HG02678 (cell line): ENCODE results near the gene ZFYVE21.

Source experiments
- ATAC-seq: cut with Tn5 transposase; IDR thresholded peaks from one replicate; pipeline ENCODE4 v1.9.1; 2021; ENCODE audit warnings: mild to moderate bottlenecking, moderate library complexity; ENCODE audit not compliant: unreplicated experiment

The ZFYVE21 gene

DNA sequence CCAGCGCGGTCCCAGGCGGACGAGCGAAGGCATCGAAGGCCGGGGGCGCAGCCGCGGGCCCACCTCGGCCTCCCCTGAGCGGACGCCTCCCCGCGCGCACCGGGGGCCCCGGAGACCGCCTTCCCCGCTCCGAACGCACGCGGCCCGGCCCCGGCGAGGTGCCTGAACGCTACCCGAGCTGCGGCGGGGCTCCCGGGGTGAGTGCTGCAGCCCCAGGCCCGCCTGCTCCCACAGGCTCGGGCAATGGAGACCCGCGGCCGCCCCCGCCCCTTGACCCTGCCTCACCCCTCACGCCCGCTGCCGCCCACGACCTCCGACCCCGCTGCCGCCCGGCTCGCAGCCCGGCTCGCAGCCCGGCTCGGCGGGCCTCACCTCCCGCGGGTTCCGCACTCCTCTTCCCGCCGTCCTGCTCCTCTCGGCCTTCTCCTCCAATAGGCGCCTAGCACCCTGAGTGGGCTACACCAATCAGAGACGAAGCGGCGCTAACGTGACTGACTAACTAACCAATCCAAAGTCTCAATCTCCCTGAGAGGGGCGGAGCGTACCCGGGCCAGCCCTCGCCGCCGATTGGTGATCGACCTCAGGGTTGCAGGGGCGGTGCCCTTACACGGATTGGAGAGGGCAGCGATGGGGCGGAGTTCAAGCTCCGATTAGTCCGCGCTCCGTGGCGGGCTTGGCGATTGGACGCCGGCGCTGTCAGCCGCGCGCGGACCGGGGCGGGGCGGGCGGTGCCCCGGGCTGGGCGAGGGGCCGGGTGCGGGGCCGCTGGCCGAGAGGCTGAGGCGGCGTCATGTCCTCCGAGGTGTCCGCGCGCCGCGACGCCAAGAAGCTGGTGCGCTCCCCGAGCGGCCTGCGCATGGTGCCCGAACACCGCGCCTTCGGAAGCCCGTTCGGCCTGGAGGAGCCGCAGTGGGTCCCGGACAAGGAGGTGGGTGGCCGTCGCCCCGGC is at the start of gene ZFYVE21, which contains the start of gene XRCC3:
Gene ZFYVE21 (plus strand): TSS at position 759 of the 949 bp plus-strand sequence. CDS start 32 bp downstream, at position 791.
Gene XRCC3 (minus strand): TSS at position 400 of the 949 bp plus-strand sequence. CDS start 4,364 bp downstream, outside the sequence.
- ATAC-seq, result peak; percentile 92

DNA sequence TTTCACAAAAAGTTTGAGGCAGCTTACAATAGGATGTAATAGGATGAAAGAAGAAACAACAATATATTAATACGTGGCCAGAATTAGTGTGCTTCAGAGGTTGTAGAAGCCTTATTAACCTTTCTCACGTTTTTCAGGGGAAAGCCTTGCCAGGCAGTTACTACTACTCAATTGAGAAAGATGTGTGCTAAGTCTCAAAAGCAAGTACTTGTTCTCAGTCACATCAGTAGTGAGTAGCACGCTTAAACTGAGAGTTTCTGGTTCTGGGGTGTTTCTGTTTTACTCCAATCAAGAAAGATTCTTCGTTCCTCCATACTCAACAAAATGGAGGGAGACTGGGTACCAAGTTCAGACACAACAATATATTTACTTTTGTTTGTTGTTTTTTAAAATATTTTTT is 47.9 kb upstream of the ZFYVE21 start:
- no peak for ATAC-seq

DNA sequence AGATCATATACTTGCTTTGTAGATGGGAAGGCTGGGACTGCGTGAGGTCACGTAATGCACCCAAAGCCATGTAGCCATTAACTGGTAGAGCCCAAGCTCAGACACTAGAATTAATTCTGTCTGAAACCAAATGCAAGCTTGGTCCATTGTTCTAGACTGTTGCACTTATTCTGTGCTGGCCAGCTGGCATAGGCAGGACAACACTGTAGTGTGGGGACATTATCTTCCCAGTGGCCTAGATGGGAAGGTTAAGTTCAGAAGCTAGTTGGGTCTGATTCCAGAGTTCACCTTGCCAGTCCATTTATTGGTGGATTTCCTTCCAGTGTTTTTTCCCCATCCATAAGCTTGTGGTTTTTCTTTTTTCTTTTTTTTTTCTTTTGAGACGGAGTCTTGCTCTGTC is 47.5 kb upstream of the ZFYVE21 start:
- no peak for ATAC-seq

DNA sequence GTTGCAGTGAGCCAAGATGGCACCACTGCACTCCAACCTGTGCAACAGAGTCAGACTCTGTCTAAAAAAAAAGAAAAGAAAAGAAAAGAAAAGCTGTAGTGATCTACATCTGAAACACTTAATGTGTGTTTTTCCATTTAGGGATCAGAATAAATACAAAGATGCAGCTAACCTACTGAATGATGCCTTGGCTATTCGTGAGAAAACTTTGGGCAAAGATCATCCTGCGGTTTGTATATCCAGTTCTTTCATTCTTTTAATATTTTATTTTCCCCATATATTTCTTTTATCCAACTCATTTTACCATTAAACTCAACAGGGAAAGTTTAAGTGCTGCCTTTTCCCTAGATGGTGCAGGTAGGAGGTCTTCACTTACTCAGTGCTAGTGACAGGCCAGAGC is 46.2 kb upstream of the ZFYVE21 start:
- ATAC-seq, result no peak

DNA sequence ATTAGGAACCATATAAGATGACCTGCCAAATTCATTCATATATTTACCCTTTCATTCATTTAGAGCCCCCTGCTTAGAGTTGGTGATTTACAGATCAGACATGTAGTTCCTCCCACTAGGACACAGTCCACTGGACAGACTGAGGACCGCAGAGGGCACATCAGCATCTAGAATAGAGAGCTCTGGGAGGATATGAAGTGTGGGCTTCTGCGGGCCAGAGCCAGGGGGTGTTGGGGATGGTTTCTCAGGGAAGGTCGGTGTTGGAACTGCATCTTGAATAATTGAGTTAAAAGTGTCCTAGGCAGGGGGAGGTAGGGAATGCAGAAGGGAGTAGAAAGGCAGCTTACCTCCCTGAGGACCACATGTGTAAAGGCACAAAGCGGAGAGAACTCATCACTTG is 43.7 kb upstream of the ZFYVE21 start:
- no peak for ATAC-seq

DNA sequence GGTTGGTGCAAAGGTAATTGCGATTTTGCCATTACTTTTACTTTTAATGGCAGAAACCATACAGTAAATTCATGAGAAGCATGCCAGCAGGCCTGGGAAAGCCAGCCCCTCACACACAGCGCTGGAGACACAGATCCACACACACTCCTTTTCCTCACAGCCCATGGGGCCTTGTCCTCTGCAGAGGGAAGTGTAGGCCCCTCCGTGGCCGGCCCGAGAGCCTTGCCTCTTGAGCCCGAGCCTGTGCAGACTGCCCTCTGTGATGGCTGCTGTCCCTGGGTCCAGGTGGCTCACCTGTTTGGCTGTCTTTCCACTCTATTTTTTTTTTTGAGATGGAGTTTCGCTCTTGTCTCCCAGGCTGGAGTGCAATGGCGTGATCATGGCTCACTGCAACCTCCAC is 39.7 kb upstream of the ZFYVE21 start:
- ATAC-seq, result no peak

DNA sequence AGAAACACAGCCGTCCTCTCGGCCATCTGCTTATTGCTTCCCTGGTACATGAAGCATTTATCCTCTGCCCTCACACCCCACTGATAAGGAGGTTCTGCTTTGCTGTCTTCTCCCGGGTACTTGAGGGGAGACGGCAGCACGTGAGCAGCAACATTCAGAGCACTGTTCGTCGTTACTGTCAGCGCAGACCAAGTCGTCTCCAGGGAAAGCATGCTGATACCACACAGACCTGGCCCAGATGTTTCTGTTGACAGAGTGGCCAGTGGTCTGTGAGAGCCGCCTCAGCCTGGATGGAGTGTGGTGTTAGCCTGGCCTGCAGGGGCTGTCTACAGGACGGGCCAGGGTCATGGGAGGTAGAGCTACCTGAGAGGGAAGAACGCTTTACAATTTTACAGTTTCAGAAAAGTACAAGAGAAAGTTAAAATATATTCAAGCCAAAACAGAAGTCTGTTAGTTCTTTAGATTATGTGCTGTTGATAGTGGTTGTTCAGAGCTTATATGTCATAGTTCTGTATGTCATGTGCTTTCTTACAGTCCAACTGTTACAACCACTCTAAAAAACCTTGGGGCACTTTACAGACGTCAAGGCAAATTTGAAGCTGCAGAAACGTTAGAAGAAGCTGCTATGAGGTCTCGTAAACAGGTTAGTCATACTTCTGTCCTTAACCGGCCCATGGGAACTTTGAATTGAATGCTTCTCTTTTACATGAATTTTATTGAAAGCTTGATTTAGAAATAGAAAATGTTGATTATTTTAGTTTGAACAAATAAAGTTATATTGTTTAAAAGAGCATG is 38.5 kb upstream of the ZFYVE21 start:
- no peak for ATAC-seq

DNA sequence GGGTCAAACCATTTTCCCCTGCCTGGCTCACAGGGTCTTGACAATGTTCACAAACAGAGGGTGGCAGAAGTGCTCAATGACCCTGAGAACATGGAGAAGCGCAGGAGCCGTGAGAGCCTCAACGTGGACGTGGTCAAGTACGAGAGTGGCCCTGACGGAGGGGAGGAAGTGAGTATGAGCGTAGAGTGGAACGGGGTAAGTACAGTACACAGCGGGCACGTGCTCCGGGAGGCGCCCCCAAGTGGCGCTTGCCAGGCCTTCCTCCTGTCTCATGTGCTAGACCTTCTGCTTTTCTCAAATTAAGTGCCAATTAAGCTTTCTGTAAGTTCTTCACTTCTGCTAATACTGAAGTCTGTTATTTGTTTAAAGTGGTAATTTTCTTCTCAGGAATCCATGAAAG is 36.3 kb upstream of the ZFYVE21 start:
- no peak for ATAC-seq

DNA sequence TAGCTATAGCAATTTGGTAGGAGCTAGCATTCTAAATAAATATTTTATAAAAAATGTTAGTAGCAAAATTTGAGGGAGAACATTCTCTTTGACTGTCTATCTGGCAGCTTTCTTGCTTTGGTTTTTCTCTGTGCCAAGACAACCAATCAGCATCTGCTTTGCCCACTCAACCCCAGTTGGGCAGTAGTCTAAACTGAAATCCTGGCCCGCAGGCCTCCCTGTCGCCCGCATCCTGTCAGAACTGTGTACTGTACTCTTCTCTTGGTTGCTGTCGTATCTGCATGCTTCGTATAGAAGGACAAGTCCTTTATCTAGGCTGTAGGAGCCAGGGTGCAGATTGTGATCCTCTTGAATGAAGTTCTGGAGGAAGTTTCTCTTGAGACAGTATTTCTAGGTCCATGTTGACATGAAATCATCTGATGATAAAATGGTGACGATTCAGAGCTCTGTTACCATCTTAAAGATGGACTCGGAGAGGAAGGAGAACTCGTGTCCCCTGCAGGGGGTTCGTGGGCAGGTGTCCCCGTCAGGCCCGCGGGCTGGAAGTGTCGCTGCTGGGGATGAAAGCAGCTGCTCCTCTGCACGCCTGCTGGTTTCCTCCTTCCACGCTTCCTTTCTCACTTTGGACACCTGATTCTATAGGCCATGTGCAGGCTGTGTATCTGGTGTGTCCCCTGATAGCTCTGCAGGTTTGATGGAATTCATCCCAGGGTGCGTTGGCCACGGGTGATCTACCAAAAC is 34.9 kb upstream of the ZFYVE21 start:
- no peak for ATAC-seq

DNA sequence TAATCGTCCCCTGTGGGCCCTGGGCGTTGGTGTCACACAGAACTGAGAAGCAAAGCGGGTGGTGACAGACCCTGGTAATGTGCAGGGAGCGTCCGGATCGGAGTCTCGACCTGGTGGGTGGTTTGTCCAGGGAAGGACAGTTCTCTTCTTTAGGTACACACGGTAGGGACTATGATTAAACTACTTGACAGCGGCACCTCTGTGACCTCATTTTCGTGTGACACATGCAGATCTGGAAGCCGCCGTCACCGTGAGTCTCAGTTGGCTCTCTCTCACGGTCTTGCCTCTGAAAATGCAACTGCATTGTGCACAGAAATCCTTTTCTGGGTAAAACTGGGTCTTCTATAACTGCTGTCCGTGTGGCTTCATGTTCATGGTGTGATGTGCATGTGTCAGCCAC is 32.5 kb upstream of the ZFYVE21 start:
- ATAC-seq, result no peak

DNA sequence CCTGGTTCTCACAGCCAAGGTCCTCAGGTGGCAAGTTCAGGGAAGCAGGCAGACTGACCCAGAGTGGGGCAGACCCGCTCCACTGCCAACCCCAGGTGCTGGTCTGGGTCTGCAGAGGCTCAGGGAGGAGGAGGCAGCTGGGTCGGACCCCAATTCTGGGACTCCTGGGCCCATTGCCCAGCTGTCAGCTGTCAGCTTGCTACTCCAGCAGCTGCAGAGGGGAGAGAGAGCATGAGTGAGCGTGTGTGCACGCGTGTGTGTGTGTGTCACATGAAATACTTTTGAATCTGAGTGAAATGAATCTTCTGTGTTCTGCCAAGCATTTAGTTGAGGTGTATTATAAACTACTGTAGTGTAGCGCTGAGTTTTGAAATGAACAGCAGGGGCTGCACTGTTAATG is 31.1 kb upstream of the ZFYVE21 start:
- no peak for ATAC-seq

DNA sequence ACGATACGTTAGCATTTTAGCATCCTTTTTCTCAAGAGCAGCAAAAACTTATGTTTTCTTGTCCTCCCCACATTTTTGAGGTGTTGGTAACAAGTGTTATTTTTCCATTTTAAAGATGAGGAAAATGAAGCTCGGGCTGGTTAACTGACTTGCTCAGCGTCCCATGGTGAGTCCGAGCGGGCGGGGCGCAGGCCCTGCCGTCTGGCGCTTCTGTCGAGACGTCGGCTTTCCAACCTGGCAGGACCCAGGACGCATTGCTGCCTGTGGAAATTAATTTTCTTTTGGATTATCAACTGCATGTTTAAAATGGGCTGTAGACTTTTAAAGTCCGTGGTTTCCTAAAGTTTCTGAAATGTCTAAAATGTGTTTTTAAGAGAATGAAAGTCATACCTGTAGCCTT is 30.7 kb upstream of the ZFYVE21 start:
- ATAC-seq, result no peak

DNA sequence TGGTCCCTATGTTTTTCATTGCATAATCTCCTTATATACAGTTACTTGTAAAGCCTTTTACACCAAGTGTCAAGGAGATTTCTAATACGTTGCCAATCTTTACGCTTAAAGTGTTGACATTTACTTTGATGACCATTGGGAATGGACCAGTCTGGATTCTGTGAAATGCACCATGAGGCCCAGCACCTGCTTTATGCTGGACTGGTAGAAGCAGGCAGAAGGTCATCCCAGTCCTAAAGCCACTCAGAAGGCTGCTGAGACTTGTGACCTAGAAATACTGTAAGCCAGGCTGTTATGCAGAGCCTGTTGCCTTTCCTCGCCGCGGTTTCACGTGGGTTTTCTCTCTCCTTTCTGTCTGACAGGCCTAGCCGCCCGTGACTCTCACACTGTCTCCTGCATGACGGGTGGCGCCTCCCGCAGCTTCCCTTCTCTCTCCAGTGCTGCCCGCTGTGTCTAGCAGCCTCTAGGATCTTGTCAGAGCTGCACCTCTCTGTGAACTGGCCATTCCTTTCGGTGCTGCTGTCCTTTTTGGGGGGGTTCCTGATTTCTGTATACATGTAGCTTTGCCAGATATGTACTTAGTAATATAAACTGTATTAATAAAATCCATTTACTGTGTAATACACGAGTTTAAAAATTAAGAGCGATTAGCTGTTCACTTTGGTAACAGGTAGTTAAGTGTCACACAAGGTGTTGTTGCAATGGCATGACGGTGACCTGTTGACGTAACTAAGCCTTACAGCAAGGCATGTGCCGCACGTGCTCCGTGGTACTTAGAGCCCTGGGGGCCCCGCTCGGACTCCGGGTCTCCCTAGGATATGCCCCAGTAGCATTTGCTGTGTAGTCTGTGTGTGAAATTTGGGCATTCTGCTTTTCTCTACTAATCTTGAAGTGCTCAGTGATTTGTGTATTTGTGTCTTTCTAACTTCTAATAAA is 30.1 kb upstream of the ZFYVE21 start:
- ATAC-seq, result no peak

DNA sequence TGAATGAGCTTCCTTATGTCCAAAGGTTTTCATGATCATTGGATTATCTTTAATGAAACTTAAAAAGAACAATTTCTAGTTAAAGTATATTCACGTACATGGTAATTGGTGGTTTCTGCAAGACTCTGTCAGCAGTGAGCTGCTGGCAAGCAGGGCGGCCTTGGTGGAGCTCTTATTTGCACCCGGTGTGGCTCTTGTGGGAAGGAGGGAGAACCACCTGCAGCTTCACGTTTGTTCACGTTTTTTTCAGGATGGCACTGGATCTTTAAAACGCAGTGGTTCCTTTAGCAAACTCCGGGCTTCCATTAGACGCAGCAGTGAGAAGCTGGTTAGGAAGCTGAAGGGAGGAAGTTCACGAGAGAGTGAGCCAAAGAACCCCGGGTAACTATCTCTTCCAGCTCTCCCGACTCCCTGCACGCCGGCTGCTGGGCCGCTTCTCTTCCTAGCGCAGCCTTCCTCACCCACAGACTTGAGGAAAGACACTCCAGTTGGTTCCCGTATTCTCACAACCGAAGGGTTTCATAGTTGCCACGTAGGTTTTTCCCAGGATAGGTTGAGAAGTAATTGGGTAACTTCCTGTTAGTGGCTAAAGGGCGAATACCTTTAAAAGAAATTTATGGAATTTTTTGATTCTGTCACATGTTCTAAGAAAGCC is 28.7 kb upstream of the ZFYVE21 start:
- ATAC-seq, result no peak

DNA sequence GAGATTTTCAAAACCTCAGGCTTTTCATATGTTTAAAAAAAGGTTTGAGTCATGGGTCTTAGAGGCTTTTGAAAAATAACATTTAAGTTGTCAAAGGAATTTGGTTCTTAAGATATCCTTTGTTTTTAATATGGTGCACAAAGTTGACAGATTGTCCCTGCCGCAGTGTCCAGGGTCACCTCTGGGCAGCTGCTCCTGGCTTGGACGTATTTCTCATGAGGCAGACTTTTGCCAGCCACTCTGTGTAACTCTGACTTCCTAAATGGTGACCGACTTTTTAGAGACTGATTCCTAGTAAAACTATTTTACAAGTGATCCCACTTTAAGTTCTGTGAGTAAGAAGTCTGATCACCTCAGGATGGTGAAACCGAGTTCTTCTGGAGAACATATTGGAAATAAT is 27.9 kb upstream of the ZFYVE21 start:
- ATAC-seq, result no peak

DNA sequence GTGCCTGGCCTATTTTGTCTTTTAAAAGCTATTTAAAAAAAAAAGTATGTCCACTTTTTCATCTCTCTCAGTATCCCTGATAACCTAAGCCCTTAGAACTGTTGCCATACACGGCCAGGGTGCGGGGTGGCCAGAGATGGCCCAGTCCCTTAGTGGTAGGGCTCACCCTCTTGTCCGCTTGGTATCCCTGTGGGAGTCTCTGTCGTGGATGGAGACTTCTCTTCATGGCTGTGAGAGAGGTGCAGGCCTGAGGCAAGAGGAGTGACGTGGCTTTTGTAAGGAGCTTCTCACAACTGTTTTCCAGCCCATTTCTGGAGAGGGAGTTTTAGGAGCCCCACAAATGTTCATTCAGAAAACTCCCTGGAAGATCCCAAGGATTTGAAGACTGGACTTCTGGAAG is 27.2 kb upstream of the ZFYVE21 start:
- ATAC-seq, result no peak

DNA sequence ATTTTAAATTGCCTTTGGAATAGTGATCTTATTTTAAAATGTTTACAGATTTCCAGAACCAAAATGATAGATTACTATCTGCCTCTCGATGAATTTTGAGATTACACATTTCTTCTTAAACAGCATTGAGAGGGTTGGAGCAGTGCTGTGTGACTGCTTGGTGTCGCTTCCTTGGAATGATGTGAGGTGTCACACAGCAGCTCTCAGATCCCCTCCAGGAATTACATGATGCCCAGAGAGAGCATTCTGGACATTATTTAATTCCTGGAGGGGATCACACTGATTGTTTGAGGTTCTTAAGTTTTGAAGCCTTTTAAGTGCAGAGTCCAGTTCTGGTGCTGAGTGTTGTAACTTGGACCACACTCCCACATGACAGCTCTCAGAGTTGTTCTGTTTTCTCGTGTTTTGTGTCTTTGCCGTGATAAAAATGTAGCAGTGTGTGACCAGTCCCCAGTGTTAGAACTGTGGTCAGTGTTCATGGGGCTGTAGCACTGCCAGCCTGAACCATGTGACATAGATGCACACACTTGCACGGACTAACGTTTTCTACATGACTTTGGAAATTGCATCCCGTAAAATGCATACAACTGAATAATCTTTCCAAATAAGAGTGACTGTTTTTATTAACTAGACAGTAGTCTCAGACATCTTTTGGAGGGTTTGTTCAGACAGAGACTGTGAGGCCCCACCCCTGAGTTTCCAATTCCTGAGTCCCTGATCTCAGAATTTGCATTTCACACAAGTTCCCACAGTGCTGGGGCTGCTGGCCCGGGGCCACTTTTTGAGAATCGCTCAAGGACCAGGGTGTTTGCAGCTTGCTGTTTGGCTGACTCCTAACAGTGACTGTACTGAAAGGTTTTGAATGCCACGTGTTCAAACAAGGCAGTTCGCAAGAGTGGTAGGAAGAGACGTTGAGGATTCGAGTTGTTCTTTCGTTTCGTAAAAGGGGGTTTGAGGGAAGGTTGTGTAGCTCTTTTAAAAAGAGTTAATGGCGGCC is 26.4 kb upstream of the ZFYVE21 start:
- no peak for ATAC-seq

DNA sequence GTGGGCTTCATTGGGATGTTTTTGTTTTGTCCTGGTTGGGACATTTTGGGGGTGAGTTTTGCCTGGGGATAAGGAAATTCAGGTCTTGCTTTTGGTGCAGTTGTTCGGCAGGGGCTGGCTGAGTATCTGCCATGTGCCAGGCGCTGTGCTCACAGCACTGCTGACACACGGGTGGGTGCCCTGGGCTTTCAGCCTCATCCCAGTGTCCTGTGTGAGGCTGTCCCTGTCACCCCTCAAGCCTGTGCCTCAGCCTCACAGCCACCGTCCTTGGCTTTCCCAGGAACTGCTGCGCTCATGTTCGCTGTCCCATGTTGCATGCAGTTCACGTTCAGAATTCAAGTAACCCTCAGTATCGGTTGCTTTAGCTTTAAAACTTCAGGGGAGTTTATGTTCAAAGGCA is 25.3 kb upstream of the ZFYVE21 start:
- no peak for ATAC-seq
